ENCODE results near the gene BNC2.

DNA sequence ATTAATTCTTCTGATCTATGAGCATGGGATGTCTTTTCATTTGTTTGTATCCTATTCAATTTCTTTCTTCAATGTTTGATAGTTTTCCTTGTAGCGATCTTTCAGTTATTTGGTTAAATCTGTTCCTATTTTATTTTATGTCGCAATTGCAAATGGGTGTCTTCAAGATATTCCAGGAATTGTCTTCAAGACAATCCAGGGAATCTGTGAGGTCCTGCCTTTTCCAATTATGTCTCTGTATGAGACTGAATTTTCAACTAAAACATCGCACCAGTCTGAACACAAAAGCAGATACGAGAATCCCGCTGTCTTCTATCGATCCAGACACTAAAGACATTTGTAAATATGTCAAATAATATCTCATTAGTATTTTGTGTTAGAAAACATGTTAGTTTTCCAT, 485.5 kb downstream of the BNC2 start:
- TF ChIP-seq, protein P1, sequence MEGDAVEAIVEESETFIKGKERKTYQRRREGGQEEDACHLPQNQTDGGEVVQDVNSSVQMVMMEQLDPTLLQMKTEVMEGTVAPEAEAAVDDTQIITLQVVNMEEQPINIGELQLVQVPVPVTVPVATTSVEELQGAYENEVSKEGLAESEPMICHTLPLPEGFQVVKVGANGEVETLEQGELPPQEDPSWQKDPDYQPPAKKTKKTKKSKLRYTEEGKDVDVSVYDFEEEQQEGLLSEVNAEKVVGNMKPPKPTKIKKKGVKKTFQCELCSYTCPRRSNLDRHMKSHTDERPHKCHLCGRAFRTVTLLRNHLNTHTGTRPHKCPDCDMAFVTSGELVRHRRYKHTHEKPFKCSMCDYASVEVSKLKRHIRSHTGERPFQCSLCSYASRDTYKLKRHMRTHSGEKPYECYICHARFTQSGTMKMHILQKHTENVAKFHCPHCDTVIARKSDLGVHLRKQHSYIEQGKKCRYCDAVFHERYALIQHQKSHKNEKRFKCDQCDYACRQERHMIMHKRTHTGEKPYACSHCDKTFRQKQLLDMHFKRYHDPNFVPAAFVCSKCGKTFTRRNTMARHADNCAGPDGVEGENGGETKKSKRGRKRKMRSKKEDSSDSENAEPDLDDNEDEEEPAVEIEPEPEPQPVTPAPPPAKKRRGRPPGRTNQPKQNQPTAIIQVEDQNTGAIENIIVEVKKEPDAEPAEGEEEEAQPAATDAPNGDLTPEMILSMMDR (IDR thresholded peaks at IDR 0.05; ENCODE audit: low read length), result no peak
- no peak for TF ChIP-seq EZH2 (IDR thresholded peaks at IDR 0.05; ENCODE audit: borderline replicate concordance, low read length)
